Measurements from ENCODE around the gene CRHR1.
"Not testable (repeated sequence)": the region's sequence is repeated elsewhere in the genome, so short reads cannot be mapped to it uniquely, and the experiment has no call there.

The CRHR1 gene

GRCh38 chr17:45743626-45744326 lies 40.3 kb upstream of the CRHR1 start:
- DNase-seq (ENCODE audit: low read depth): no peak
- H3K4me3 ChIP-seq (ENCODE audit: low read depth, low read length): no peak overlapping the region
- no peak for TF ChIP-seq CTCF (IDR thresholded peaks at IDR 0.05; ENCODE audit: low read depth, low read length, missing control alignments)

- not testable (repeated sequence) for H3K4me3 ChIP-seq (ENCODE audit: low read depth, low read length); DNase-seq (ENCODE audit: low read depth)
These were observed 39.3 kb upstream of the CRHR1 start for GRCh38 chr17:45744826-45745225.

GRCh38 chr17:45745601-45746494 lies 38.3 kb upstream of the CRHR1 start:
- H3K4me3 ChIP-seq (ENCODE audit: low read depth, low read length): no peak overlapping the region
- TF ChIP-seq CTCF (IDR thresholded peaks at IDR 0.05; ENCODE audit: low read depth, low read length, missing control alignments): no peak
- DNase-seq (ENCODE audit: low read depth): no peak

- DNase-seq (ENCODE audit: low read depth): no peak
- no peak for TF ChIP-seq CTCF (IDR thresholded peaks at IDR 0.05; ENCODE audit: low read depth, low read length, missing control alignments)
- no peak overlapping the region for H3K4me3 ChIP-seq (ENCODE audit: low read depth, low read length)
These were observed 36.2 kb upstream of the CRHR1 start for GRCh38 chr17:45747911-45748310.

GRCh38 chr17:45748731-45749310 lies 35.3 kb upstream of the CRHR1 start:
- TF ChIP-seq CTCF (IDR thresholded peaks at IDR 0.05; ENCODE audit: low read depth, low read length, missing control alignments): no peak
- DNase-seq (ENCODE audit: low read depth): no peak

GRCh38 chr17:45749831-45750335 lies 34.2 kb upstream of the CRHR1 start:
- H3K4me3 ChIP-seq (ENCODE audit: low read depth, low read length): no peak overlapping the region
- TF ChIP-seq CTCF (IDR thresholded peaks at IDR 0.05; ENCODE audit: low read depth, low read length, missing control alignments): no peak
- DNase-seq (ENCODE audit: low read depth): no peak

More at GRCh38 chr17:45748731-45749310, 35.3 kb upstream of the CRHR1 start:
- H3K4me3 ChIP-seq (ENCODE audit: low read depth, low read length): no peak overlapping the region

Measured in GM12864 (cell line).